Hematopoietic multipotent progenitor cell treated with erythropoietin and hydrocortisone succinate and interleukin-3 and kit ligand, for 6 days (in vitro differentiated cells): ENCODE data around the gene ZRANB1.
A peak's percentile ranks its signal among the peaks of the same experiment; 100 is the strongest.
"Not testable (repeated sequence)": the region's sequence is repeated elsewhere in the genome, so short reads cannot be mapped to it uniquely, and the experiment has no call there.

Experiments
- DNase-seq: peaks from one replicate; pipeline ENCODE4 v3.0.0-alpha.2; 2015

The ZRANB1 gene

DNA sequence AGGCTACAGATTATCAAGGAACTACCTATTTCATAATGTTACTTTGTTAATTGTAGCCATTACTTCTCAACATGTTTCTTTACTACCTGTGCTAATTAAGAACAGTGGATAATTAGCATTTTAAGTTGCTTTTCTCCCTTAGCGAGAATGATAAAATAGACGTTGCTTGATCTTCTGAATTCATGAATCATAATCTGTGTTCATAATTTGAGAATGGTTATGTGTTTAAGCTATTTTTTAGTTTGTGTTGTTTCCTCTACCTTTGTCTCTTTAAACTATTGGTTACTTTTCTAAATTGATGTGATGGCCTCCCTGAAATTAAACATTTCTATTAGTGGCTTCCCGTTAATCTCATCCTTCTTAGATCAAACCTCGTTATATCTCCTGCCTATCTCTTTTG is at the start of gene ZRANB1:
Gene ZRANB1 (plus strand): TSS at position 301 of the 400 bp plus-strand sequence. CDS start 371 bp downstream, outside the sequence.
- DNase-seq, result no peak

- no peak for DNase-seq
Observed at GRCh38 chr10:124892905-124893304, 49.0 kb upstream of the ZRANB1 start.

DNA sequence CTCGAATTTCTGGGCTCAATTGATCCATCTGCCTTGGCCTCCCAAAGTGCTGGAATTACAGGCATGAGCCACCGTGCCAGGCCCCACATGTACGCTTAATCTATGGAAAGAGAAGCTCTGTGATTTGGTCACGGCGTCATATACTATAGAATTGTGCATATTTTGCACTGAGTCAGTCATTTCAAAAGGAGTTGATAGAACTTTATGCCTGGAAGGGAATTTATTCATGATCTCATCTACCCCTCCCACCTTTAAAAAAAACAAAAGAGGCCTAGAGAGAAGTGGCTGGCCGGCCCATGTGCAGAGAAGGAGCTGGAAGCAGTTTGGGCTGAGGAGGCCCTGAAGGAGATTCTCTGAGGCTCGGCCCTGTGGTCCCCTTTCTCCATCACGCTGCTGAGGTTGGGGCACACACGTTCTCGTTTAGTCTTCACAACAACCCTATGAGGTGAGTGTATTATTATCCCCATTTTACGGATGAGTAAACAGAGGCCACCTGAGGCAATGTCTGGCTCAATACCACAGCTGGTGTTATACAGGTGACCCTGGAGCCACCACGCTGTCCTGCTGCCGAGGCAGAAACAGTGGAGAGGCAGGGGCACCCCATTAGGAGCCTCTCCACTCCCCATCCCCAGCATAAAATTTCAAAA is 47.2 kb upstream of the ZRANB1 start:
- DNase-seq, result no peak

GRCh38 chr10:124896751-124897150 is 45.2 kb upstream of the ZRANB1 start:
- DNase-seq, result no peak

GRCh38 chr10:124898471-124898870 is 43.5 kb upstream of the ZRANB1 start:
- DNase-seq, result no peak

DNA sequence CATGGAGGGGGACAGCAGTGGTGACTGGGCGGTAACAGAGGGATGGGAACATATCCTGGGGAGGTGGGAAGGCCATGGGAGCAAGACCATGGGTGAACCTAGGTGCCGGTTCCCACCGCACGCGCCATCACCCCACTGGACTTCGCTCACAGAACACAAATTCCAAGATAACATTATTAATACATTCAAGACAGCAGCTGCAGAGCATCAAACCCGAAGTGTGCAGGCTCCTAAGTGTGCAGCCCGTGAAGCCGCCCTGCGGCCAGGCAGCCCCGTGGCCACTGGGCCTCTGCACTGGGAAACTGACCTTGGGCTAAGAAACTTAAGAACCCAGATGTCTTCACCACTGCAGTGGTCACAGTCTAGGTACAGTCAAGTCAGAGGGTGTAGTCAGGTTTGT is 42.8 kb upstream of the ZRANB1 start:
- no peak for DNase-seq

GRCh38 chr10:124902462-124902861 is 39.5 kb upstream of the ZRANB1 start:
- DNase-seq, result no peak

DNA sequence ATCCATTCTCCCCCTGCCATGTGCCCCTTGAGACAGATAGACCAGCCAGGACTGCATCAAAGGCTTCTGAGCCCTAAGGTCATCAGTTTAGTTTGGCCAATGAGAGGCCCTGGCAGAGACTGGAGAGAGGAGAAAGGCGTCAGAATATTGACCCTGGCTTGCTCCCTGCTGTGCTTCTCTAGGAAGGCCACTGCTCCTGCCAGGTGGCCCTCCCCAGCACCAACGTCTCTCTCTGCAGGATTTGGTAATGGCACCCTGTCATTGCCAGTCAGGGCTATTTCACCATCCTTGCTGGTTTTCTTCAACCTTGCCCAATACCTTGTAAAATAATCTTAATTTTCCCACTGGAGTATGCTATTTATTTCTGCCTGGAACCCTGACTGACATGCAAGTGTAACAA is 38.8 kb upstream of the ZRANB1 start:
- DNase-seq, result peak; percentile 37

DNA sequence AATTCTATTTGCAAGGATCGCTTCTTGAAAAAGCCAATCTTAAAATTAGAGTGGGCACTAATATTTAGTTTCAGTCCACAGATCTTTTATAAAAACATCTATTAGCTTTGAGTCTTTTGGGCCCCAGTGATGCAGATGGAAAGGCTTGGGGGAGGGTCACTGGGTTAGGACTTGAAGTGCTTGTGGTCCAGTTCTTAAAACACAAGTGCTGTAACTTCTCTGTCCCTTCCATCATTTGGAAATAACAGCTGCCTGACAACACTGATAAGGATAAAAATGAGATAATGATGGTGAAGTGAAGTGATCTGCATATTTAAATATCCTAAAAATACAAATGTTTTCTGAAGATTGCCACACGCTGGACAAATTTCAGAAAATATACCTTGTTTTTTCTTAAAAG is 37.1 kb upstream of the ZRANB1 start:
- peak; percentile 53 for DNase-seq

DNA sequence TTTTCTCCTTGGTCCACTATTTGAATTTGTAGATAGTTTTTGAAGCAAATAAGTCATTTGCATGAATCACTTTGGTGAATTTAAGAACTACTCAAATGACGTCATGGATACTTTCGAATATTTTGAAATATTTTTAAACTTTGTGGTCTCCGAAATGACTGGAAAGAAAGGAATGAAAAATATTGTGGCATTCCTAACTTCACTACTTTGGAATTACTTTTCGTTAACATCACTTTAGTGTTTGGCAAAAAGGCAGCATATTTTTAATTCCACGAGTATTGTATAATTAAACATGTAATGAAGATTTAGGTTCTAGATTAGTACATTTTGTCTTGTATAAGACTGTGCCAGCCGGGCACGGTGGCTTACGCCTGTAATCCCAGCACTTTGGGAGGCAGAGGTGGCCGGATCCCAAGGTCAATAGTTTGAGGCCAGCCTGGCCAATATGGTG is 35.3 kb upstream of the ZRANB1 start:
- DNase-seq, result no peak

- peak; percentile 46 for DNase-seq
Observed at GRCh38 chr10:124909563-124909962, 32.4 kb upstream of the ZRANB1 start.

GRCh38 chr10:124911124-124912067 is 30.5 kb upstream of the ZRANB1 start:
- DNase-seq, result peak; percentile 93

- DNase-seq, result no peak
Observed at GRCh38 chr10:124912101-124912886, 29.6 kb upstream of the ZRANB1 start.

DNA sequence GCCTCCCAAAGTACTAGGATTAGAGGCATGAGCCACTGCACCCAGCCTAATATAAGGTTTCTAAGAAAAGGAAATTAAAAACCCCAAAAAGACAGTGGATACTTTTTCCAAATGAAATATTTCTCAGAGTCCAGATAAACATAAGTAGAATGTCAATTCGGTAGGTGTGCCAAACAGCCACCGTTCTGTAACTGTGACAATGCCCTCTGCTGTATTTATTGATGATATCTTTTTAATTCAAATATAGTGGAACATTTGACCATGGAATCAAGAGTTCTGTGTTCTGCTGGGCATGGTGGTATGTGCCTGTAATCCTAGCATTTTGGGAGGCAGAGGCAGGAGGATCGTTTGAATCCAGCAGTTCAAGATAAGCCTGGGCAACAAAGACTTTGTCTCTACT is 28.8 kb upstream of the ZRANB1 start:
- no peak for DNase-seq

GRCh38 chr10:124914398-124914797 is 27.5 kb upstream of the ZRANB1 start:
- DNase-seq, result not testable (repeated sequence)

- DNase-seq, result peak; percentile 47
Observed at GRCh38 chr10:124916098-124916584, 25.8 kb upstream of the ZRANB1 start.

DNA sequence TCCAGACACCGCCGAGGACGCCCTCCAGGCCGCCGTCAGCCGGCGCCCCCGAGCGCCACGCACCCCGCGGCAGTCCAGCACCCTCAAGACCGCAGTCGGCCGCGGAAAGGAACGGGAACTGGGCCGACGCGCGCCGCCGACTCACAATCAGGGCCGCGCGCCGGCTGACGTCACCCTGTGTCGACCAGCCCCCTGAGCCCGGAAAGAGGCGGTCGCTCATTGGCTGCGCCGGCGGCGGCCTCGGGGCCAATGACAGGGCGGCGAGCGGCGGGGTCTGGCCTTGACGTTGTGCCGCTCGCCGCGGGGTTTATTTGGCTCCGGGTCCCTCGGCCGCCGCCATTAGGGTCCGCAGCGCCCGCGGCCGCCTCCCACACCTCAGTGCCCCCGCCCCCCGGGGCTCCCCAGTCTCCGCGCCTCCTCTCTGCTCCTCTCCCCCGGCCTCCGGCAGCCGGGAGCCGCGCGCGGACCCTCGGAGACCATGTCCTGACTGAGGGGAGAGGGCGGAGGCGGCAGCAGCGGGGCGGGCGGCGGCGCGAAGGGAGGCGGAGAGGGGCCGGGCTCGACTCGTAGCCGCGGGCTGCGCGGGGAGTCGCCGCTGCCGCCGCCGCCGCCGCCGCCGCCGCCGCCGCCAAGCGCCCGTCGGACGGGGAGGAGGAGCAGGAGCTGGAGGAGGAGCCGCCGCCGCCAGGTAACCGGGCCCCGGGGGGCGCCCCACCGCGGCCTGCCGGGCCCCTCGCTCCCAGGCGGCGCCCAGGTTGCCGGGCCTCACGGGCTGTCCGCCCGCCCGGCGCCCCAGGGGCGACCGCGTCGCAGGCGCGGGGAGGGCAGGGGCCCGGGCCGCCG is 25.1 kb upstream of the ZRANB1 start:
- peak; percentile 98 for DNase-seq

DNA sequence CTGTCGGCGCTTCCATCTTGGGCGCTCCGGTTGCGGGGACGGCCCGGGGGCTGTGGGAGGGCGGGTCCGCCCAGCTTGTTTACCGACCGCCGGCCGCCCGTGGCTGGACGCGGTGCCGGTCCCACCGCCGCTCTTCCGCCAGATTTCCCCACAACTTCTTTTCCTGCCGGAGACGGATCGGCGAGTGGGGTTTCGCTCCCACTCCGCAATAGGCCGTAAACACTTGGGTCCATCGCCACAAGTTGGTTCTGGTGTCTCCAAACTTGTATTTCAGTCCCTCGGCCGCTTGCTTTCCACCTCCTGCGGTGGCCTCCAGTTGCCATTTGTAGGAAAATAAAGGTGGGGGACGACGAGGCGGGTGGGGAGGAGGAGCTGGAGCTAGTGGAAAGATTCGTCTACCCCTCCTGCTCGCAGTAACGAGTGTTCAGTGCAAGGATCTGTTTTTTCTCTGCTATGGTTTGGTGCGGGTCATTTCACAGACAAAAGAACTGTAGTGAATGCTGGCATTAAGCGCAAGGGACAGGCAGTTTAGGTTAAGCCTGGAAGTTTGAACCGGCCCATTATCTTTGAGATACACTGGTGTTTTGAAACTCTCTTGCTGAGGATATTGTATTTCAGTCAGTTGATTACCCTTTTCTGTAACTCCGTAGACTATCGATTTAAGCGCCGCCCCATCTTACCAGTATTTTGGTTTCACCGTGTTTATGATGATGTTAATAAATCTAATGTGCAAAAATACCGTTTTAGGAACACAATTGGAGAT is 24.3 kb upstream of the ZRANB1 start:
- DNase-seq, result peak; percentile 68

- DNase-seq, result no peak
Observed at GRCh38 chr10:124918191-124918830, 23.6 kb upstream of the ZRANB1 start.

DNA sequence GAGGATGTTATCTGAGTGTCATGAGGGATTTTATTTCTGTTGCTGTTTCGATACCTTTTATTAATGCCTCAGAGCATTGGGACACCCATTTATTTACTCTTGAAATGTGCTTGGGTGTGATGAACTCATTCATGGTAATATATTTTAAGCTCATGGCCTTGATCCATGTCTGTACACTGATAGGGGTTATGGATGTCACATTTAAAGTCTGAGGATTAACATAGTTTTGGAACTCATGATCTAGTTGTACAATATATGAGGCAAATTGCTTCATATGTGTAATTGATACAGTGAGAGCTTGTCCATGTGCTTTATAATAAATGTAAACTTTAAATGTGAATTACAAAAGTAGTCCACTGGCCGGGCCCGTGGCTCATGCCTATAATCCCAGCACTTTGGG is 23.0 kb upstream of the ZRANB1 start:
- DNase-seq, result no peak

DNA sequence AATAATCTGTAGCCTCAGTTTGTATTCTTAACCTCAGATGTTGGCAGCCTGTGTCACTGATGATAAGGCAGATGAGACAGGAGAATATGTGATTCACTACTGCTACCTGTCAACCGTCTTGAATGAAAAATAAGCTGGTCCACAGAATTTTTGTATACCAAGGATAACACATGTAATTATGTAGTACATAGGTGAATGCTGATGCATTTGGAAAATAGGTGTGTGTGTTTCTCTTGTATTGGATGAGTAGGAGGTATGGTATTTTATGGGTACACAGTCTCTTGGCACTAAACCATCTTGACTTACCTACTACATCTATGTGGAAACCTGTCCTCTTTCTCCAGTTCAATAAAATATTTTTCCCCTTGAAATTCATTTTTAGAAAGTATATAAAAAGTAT is 20.7 kb upstream of the ZRANB1 start:
- peak; percentile 38 for DNase-seq
